WERI-Rb-1 (cell line): ENCODE data around the gene DHRS9.

Experiments
- DNase-seq: peaks from one replicate; pipeline ENCODE4 v3.0.0-alpha.2; 2020
- H3K27ac ChIP-seq: fragments of 250-450 bp; sonication (Bioruptor Pico); 2 replicates; pipeline ENCODE4 v1.5.1; 2020; ENCODE audit warnings: mild to moderate bottlenecking, moderate library complexity
- H3K27me3 ChIP-seq: fragments of 250-450 bp; sonication (Bioruptor Pico); 2 replicates; pipeline ENCODE4 v1.5.1; 2021; ENCODE audit warnings: mild to moderate bottlenecking, low read depth, moderate library complexity; ENCODE audit not compliant: insufficient read depth, severe bottlenecking
- H3K36me3 ChIP-seq: fragments of 250-450 bp; sonication (Bioruptor Pico); 2 replicates; pipeline ENCODE4 v1.5.1; 2020; ENCODE audit warnings: mild to moderate bottlenecking, moderate library complexity
- H3K4me3 ChIP-seq: 2 replicates; pipeline ENCODE4 v1.5.1; 2011; ENCODE audit warnings: low read depth, mild to moderate bottlenecking, control low read depth, low read length
- H3K9me3 ChIP-seq: fragments of 250-450 bp; sonication (Bioruptor Pico); 2 replicates; pipeline ENCODE4 v1.5.1; 2021; ENCODE audit warnings: mild to moderate bottlenecking, moderate library complexity; ENCODE audit not compliant: severe bottlenecking
- TF ChIP-seq, protein P1 (sequence below): IDR thresholded peaks from 2 replicates; pipeline ENCODE4 v1.5.1; 2011; ENCODE audit warnings: low read depth, mild to moderate bottlenecking, control low read depth, inconsistent platforms, low read length

The DHRS9 gene

DNA sequence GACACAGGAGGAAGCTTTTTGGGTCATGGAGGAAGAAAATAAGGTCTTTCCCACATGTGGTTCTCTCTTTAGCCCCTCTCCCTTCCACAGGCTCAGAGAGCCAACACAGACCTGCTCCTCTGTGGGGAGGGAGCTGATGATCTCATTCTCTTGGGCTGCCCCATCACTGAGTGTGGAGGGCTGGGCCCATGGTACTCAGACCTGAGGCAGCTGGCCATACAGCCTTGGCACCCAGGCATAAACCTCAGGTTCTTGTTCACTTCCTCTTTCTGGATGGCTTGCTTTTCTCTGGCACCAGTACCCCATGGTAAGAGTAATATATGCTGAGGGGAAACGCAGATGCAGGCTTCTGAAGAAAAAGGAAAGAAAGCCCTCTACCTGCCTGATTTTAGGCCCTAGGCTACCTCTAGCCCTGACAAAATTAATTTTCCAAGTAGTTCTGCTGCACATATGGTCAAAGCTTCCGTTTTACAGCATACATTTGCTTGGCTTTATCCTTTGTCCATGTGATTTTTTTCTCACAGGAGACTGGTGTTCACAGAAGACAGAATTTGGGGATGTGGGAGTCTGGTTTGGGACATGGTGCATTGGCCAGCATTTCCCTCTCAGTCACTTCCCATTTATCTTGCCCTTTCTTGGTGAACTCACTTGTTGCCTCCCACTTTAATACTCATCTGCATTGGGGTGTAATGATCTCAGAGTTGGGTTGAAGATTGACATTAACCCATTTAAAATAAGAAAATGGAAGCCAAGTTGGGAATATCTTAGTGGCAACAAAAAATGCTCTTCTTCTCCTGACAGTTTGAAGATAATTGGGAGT, 11.1 kb downstream of the DHRS9 start:
- H3K36me3 ChIP-seq: no peaks in the 10 kb centered on the region
- H3K27ac ChIP-seq: no peak overlapping the region
- TF ChIP-seq, protein P1, sequence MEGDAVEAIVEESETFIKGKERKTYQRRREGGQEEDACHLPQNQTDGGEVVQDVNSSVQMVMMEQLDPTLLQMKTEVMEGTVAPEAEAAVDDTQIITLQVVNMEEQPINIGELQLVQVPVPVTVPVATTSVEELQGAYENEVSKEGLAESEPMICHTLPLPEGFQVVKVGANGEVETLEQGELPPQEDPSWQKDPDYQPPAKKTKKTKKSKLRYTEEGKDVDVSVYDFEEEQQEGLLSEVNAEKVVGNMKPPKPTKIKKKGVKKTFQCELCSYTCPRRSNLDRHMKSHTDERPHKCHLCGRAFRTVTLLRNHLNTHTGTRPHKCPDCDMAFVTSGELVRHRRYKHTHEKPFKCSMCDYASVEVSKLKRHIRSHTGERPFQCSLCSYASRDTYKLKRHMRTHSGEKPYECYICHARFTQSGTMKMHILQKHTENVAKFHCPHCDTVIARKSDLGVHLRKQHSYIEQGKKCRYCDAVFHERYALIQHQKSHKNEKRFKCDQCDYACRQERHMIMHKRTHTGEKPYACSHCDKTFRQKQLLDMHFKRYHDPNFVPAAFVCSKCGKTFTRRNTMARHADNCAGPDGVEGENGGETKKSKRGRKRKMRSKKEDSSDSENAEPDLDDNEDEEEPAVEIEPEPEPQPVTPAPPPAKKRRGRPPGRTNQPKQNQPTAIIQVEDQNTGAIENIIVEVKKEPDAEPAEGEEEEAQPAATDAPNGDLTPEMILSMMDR: no peak
- H3K9me3 ChIP-seq: no peaks in the 10 kb centered on the region
- H3K4me3 ChIP-seq: no peak overlapping the region
- DNase-seq: no peak
- peaks cover 6% of the 10 kb centered on the region for H3K27me3 ChIP-seq

DNA sequence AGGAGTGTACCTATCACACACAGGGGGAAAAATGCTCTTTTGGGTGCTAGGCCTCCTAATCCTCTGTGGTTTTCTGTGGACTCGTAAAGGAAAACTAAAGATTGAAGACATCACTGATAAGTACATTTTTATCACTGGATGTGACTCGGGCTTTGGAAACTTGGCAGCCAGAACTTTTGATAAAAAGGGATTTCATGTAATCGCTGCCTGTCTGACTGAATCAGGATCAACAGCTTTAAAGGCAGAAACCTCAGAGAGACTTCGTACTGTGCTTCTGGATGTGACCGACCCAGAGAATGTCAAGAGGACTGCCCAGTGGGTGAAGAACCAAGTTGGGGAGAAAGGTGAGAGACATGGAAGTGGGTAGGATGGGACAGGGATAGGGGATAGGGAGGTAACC, 12.2 kb downstream of the DHRS9 start:
- TF ChIP-seq, protein P1: no peak
- Histone ChIP-seq H3K9me3 (no peaks in the 10 kb centered on the region), H3K27me3 (peaks cover 6% of the 10 kb centered on the region), H3K36me3 (no peaks in the 10 kb centered on the region), H3K4me3 (no peak overlapping the region), H3K27ac (no peak overlapping the region)
- no peak for DNase-seq

DNA sequence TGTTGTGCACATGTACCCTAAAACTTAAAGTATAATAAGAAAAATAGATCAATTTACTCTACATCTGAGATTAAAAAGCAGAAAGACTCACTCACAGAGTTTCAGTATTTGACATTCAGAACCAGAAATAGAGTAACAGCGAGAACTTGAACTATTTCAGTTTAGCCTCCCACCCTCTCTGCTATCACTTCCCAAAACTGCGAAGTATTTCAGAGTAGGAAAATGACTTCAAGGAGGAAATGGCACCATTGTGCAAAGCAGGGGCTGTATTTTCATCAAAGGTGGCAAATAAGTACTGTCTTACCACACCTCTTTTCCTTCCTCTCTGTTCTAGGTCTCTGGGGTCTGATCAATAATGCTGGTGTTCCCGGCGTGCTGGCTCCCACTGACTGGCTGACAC, 13.6 kb downstream of the DHRS9 start:
- TF ChIP-seq, protein P1: no peak
- DNase-seq: no peak
- Histone ChIP-seq H3K4me3 (no peak overlapping the region), H3K27me3 (peaks cover 6% of the 10 kb centered on the region), H3K27ac (no peak overlapping the region), H3K36me3 (no peaks in the 10 kb centered on the region), H3K9me3 (no peaks in the 10 kb centered on the region)

DNA sequence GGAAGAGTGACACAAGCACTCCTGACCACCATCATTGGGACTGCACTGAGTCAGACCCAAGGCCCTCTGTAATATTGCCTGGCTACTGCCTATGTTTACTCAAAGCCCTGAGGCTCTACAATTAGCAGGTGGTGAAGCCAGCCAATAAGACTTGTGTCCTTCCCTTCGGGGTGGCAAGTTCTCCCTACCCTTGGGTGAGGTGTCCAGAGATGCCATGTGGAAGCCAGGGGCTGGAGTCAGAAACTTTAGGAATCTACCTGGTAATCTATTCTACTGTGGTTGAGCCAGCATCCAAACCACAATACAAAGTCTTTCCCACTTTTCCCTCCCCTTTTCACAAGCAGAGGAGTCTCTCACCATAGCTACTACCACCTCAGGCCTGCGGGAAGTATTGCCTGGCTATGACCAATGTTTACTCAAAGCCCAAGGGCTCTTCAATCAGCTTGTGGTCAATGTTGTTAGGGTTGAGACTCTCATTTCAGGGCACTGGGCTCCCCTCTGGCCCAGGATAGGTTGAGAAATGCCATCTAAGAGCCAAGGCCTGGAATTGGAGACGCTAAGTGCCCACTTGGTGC, 17.6 kb downstream of the DHRS9 start:
- TF ChIP-seq, protein P1: no peak
- Histone ChIP-seq H3K27me3 (peaks cover 9% of the 10 kb centered on the region), H3K27ac (no peak overlapping the region), H3K4me3 (no peak overlapping the region), H3K36me3 (no peaks in the 10 kb centered on the region), H3K9me3 (no peaks in the 10 kb centered on the region)
- no peak for DNase-seq

DNA sequence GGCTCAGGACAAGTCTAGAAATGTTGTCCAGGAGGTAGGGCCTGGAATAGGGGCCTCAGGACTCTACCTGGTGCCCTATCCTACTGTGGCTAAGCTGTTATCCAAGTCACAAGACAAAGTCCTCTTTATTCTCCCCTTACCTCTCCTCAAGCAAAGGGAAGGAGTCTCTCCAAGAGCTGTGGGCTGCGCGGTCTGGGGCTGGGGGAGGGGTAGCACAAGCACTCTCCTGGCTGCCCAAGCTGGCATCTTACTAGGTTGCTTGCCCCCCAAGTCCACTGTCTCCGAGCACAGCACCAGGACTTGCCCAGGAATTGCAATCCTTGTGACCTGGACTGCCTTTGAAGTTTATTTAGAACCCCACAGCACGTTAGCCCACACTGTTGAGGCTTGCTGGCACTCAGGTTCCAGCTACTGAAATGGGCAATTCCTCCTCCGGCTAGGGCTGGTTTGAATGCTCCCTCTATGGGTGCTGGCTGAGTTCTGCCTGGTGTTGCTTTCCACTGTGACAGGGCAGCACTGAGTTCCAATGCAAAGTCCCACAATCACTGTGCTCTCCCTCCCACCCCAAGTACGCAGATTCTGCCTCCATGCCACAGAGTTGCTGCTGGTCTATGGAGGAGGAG, 18.5 kb downstream of the DHRS9 start:
- Histone ChIP-seq H3K27me3 (peaks cover 7% of the 10 kb centered on the region), H3K36me3 (no peaks in the 10 kb centered on the region), H3K4me3 (no peak overlapping the region), H3K27ac (no peak overlapping the region), H3K9me3 (no peaks in the 10 kb centered on the region)
- TF ChIP-seq, protein P1: no peak
- no peak for DNase-seq
